Measurements from ENCODE around the gene UMODL1. TPM values are rescaled to one million over a fixed set of nuclear protein-coding genes. Genes with fewer than 3 reads are reported as not detected.
"Not testable (repeated sequence)": the region's sequence is repeated elsewhere in the genome, so short reads cannot be mapped to it uniquely, and the experiment has no call there.

UMODL1 gene
- total RNA-seq, 1 donor from 2014 or later, result 0.05 TPM

- intact Hi-C loops (cut with DNase I), result loop anchor here (5.0 to 10.0 kb wide), 2 partner anchors 93 to 286 kb away; no protein-coding TSS in a partner anchor
- DNase-seq (no peak), ATAC-seq (ENCODE audit: poor library complexity) (no peak)
Measured at GRCh38 chr21:42161401-42161955, 90.4 kb downstream of the UMODL1 start.

GRCh38 chr21:42161956-42162681 is 91.0 kb downstream of the UMODL1 start:
- no peak for ATAC-seq (ENCODE audit: poor library complexity)
- intact Hi-C loops (cut with DNase I), result loop anchor here (5.0 to 10.0 kb wide), 2 partner anchors 93 to 285 kb away; no protein-coding TSS in a partner anchor
- DNase-seq, result no peak

- intact Hi-C loops (cut with DNase I), result loop anchor here (5.0 to 10.0 kb wide), 2 partner anchors 92 to 284 kb away; no protein-coding TSS in a partner anchor
- ATAC-seq (ENCODE audit: poor library complexity) (no peak), DNase-seq (no peak)
Measured at GRCh38 chr21:42162831-42163510, 91.9 kb downstream of the UMODL1 start.

GRCh38 chr21:42163511-42163863 is 92.4 kb downstream of the UMODL1 start:
- intact Hi-C loops (cut with DNase I), result loop anchor here (5.0 to 10.0 kb wide), 2 partner anchors 91 to 284 kb away; no protein-coding TSS in a partner anchor
- DNase-seq (no peak), ATAC-seq (ENCODE audit: poor library complexity) (no peak)

GRCh38 chr21:42164064-42164789 is 93.1 kb downstream of the UMODL1 start:
- ATAC-seq (ENCODE audit: poor library complexity) (peak; percentile 91), DNase-seq (peak; percentile 82)
- intact Hi-C loops (cut with DNase I), result loop anchor here (5.0 to 10.0 kb wide), 2 partner anchors 91 to 283 kb away; no protein-coding TSS in a partner anchor

- intact Hi-C loops (cut with DNase I), result loop anchor here (5.0 to 10.0 kb wide), 2 partner anchors 90 to 282 kb away; no protein-coding TSS in a partner anchor
- ATAC-seq (ENCODE audit: poor library complexity) (peak; percentile 16), DNase-seq (no peak)
Measured at GRCh38 chr21:42164818-42165217, 93.7 kb downstream of the UMODL1 start.

GRCh38 chr21:42165901-42166300 is 94.8 kb downstream of the UMODL1 start:
- no peak for DNase-seq
- intact Hi-C loops (cut with DNase I), result loop anchor here (10.0 kb wide), 1 partner anchor 89 kb away; no protein-coding TSS in a partner anchor
- no peak for ATAC-seq (ENCODE audit: poor library complexity)

- ATAC-seq (ENCODE audit: poor library complexity) (no peak), DNase-seq (no peak)
- intact Hi-C loops (cut with DNase I), result loop anchor here (10.0 kb wide), 1 partner anchor 85 kb away; no protein-coding TSS in a partner anchor
Measured at GRCh38 chr21:42169758-42170157, 98.6 kb downstream of the UMODL1 start.

GRCh38 chr21:42171091-42172053 is 100.3 kb downstream of the UMODL1 start:
- DNase-seq, result no peak
- ATAC-seq (ENCODE audit: poor library complexity), result peak; percentile 67
- intact Hi-C loops (cut with DNase I), result no loop called here

- no peak for ATAC-seq (ENCODE audit: poor library complexity)
Measured at GRCh38 chr21:42172596-42173483, 101.7 kb downstream of the UMODL1 start.

GRCh38 chr21:42174173-42174572 is 103.1 kb downstream of the UMODL1 start:
- ATAC-seq (ENCODE audit: poor library complexity) (no peak), DNase-seq (no peak)
- intact Hi-C loops (cut with DNase I), result no loop called here

More at GRCh38 chr21:42172596-42173483, 101.7 kb downstream of the UMODL1 start:
- intact Hi-C loops (cut with DNase I), result no loop called here
- no peak for DNase-seq

- DNase-seq, result no peak
- intact Hi-C loops (cut with DNase I), result no loop called here
- ATAC-seq (ENCODE audit: poor library complexity), result no peak
Measured at GRCh38 chr21:42175110-42175710, 104.1 kb downstream of the UMODL1 start.

GRCh38 chr21:42176859-42177258 is 105.7 kb downstream of the UMODL1 start:
- DNase-seq (no peak), ATAC-seq (ENCODE audit: poor library complexity) (no peak)
- intact Hi-C loops (cut with DNase I), result no loop called here

- DNase-seq, result no peak
- intact Hi-C loops (cut with DNase I), result no loop called here
- ATAC-seq (ENCODE audit: poor library complexity), result no peak
Measured at GRCh38 chr21:42179316-42179715, 108.2 kb downstream of the UMODL1 start.

- ATAC-seq (ENCODE audit: poor library complexity); DNase-seq: not testable (repeated sequence)
Measured at GRCh38 chr21:42180001-42180400, 108.9 kb downstream of the UMODL1 start.

GRCh38 chr21:42182713-42183371 is 111.7 kb downstream of the UMODL1 start:
- DNase-seq (no peak), ATAC-seq (ENCODE audit: poor library complexity) (peak; percentile 52)
- intact Hi-C loops (cut with DNase I), result no loop called here

More at GRCh38 chr21:42180001-42180400, 108.9 kb downstream of the UMODL1 start:
- intact Hi-C loops (cut with DNase I), result not testable (repeated sequence)
